ENCODE results near the gene ARPP21.

Gene ARPP21

DNA sequence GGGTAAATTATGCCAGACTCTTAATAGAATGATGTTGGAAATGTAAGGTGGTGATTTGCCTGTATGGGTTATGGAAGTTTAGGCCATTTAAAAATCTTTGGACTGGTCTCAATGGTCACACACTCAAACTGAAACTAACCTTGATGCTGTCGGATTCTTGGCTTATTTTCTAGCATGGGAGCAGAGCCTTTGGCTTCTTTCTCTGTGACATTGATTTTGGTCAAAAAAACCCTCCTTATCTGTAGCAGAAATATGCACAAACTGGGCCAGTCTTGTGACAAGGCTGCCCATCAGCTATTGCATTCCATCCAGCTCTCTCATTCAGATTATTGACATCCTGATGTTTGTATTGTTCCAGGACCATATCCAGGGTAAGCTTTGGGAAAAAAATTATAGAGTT, 35.9 kb downstream of the ARPP21 start:
- TF ChIP-seq, protein P1, sequence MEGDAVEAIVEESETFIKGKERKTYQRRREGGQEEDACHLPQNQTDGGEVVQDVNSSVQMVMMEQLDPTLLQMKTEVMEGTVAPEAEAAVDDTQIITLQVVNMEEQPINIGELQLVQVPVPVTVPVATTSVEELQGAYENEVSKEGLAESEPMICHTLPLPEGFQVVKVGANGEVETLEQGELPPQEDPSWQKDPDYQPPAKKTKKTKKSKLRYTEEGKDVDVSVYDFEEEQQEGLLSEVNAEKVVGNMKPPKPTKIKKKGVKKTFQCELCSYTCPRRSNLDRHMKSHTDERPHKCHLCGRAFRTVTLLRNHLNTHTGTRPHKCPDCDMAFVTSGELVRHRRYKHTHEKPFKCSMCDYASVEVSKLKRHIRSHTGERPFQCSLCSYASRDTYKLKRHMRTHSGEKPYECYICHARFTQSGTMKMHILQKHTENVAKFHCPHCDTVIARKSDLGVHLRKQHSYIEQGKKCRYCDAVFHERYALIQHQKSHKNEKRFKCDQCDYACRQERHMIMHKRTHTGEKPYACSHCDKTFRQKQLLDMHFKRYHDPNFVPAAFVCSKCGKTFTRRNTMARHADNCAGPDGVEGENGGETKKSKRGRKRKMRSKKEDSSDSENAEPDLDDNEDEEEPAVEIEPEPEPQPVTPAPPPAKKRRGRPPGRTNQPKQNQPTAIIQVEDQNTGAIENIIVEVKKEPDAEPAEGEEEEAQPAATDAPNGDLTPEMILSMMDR (IDR thresholded peaks at IDR 0.05; ENCODE audit: extremely low read depth, missing control alignments): no peak
- no peak for DNase-seq (ENCODE audit: low spot score)

DNA sequence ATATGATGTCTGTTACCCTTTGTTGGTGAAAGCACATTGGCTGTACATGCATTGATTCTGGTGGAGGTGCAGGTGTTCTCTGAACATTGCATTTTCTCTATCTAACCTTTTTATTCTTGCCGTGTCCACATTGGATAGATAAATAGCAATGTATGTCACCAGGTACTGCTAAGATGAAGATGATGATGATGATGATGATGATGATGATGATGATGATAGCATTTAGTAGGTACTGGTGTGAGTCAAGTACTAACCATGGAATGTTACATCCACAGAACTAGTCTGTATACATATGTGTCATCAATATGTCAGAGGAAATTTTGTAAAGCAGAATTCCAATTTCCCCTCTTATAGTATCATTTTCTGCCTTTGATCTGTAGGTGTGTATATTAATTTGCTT, 36.3 kb downstream of the ARPP21 start:
- TF ChIP-seq, protein P1 (IDR thresholded peaks at IDR 0.05; ENCODE audit: extremely low read depth, missing control alignments): no peak
- no peak for DNase-seq (ENCODE audit: low spot score)

DNA sequence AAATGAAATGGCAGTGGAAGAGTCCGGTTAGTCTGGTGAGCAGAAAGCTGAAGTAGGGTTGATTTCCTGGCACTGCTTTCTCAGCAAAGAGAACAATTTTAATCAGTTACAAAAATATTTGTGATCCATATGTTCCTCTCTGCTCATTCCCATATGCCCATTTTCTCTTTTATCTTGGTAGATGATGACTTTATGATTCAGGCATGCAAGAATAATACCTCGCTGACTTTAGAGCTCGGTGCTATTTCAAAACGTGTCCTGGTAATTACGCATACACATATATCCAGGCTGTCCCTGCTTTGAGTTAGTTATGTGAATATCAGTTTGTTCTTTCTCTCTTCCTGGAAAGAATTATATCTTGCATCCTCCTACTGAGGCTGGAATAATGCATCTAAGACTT, 38.5 kb downstream of the ARPP21 start:
- no peak for DNase-seq (ENCODE audit: low spot score)
- TF ChIP-seq, protein P1 (IDR thresholded peaks at IDR 0.05; ENCODE audit: extremely low read depth, missing control alignments): no peak

DNA sequence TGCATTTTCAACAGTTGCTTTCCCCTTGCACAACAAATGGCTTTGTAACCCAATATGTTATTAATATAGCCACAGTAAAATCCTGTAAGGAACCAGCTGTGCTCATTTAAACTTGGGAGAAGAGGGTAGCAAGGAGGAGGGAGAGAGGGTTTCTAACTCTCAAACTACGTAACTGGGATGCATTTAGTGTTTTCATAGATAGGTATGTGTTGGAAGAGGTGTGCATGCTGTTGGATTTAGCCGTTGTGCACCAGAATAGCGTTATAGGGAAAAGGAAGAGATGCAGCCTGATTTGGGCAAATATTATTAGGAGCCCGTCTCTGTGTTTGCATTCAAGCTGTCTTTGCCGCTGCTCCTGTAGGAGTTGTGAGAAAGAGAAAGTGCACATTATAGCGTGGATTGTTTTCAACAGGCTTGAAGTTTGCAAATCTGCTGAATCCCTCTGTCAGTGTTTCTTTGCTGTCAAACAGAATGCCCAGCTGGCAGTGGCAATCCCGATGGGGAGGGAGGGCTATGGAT, 39.4 kb downstream of the ARPP21 start:
- no peak for DNase-seq (ENCODE audit: low spot score)
- TF ChIP-seq, protein P1 (IDR thresholded peaks at IDR 0.05; ENCODE audit: extremely low read depth, missing control alignments): no peak

DNA sequence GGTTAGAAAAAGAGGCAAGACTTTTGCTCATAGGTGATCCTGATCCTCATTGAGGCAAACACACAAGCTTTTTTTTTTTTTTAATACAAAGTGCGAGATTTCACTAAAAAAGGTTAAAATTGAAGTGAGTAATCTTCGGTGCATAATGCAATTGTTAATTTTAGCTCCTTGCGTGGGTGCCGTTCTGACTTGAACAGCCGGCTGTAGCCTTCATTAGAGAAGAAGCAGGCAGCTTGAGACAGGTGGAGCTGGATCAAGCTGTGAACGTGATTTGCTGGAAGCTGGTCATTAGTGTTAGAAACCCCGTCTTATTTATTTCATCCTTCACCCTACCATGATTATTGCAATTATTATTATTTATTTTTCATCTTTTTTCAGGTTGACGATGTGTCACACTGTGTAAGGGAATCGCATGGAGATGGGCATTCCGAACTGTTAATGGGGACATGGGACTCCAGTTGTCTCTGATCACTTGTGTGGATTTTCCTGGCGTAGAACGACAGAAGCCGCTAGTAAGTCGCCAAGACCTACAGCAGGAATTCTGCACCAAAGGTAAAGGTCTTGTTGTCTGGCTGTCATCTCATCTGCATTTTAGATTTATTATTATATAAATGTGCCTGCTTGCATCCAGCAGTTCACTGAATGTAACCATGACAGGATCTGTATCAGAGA, 40.2 kb downstream of the ARPP21 start:
- DNase-seq (ENCODE audit: low spot score): no peak
- TF ChIP-seq, protein P1 (IDR thresholded peaks at IDR 0.05; ENCODE audit: extremely low read depth, missing control alignments): no peak

DNA sequence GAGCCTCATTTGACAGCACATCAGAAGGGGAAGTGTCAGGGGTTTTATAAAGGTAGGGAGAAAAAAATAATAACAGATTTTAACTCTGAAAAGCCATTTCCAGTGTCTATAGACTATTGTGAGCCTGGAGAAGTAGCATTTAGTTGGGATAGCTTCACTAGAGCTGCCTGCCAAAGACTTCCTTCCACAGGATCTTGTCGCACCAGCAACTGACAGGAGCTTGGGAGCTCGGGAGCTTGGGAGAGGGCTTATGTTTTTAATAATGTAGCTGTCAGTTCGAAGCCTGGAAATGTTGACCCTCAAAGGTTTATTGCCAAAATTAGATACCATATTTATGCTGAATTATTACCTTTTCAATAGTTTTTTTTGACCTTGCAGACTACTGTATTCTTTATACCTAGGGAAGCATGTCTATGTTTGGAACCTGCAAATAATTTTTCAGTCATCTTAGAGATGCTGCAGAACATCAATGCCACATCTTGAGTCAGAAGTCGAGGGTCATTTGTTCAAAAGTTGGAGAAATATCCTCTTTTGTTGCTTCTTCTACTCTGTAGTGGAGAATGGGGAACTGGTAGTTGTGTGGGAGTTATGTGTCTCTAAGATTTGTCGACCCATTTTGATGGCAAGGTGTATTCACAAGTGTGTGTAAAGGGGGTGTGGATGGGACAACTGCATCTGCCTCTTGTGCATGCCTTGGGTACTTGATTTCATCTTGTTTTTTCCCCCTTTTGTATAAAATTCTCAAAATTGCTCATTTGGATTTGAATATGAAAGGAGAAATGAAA, 41.7 kb downstream of the ARPP21 start:
- no peak for DNase-seq (ENCODE audit: low spot score)
- TF ChIP-seq, protein P1 (IDR thresholded peaks at IDR 0.05; ENCODE audit: extremely low read depth, missing control alignments): no peak

DNA sequence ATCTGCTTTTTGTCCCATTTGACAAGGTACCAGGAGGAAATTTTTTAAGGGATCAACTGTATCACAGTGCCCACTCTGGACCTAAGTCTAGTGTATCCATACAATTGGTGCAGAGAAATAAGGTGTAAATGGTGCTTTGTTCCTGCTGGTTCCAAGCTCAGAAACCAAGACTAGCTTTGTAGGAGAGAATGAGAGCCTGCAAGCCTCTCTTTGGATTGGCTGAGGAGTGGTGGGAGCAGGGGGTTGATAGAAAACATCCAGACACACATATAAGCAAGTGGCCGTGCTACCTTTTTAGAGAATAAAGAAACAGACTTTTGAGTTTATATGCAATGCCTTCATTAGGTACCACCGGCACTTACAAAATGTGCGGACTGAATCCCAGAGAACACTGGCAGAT, 45.8 kb downstream of the ARPP21 start:
- DNase-seq (ENCODE audit: low spot score): no peak
- TF ChIP-seq, protein P1 (IDR thresholded peaks at IDR 0.05; ENCODE audit: extremely low read depth, missing control alignments): no peak

Data from GM20000 (cell line).